ENCODE data around the gene TMEM60. TPM values are rescaled to one million over a fixed set of nuclear protein-coding genes. Genes with fewer than 3 reads are reported as not detected.

The TMEM60 gene
- total RNA-seq, 6 donors from 2014 or later = 8.7 to 19.7 (median 19.1) TPM; not detected in 1

- DNase-seq (no peak), ATAC-seq (ENCODE audit: low FRiP score in 2 of 2) (no peak)
- peak overlapping the region in 1 of 4 donors; percentile 39 for H3K27ac ChIP-seq
- H3K27me3 ChIP-seq = no peaks in the 10 kb centered on the region
- 61 to 68% methylated on average over 3 of the region's 3 CpGs for WGBS, 2 donors
- no peaks in the 10 kb centered on the region for H3K9me3 ChIP-seq
- no peak overlapping the region for H3K4me3 ChIP-seq
- H3K4me1 ChIP-seq = peaks cover 0 to 25% (median 7%) of the 10 kb centered on the region in 4 donors
- peaks cover 0 to 20% (median 2%) of the 10 kb centered on the region in 4 donors for H3K36me3 ChIP-seq
- no peak for TF ChIP-seq CTCF (IDR thresholded peaks at IDR 0.05)
- no peak for TF ChIP-seq POLR2A (IDR thresholded peaks at IDR 0.05)
- TF ChIP-seq POLR2AphosphoS5 (IDR thresholded peaks at IDR 0.05) = no peak
- TF ChIP-seq EP300 (IDR thresholded peaks at IDR 0.05) = no peak
Observed at GRCh38 chr7:77765481-77765880, 32.8 kb downstream of the TMEM60 start.

- H3K9me3 ChIP-seq = no peaks in the 10 kb centered on the region
- no peaks in the 10 kb centered on the region for H3K27me3 ChIP-seq
- no peak overlapping the region for H3K4me3 ChIP-seq
- no peak overlapping the region for H3K27ac ChIP-seq
- TF ChIP-seq POLR2AphosphoS5 (IDR thresholded peaks at IDR 0.05) = no peak
- TF ChIP-seq CTCF (IDR thresholded peaks at IDR 0.05) = no peak
- no peak for TF ChIP-seq POLR2A (IDR thresholded peaks at IDR 0.05)
- no peak for TF ChIP-seq EP300 (IDR thresholded peaks at IDR 0.05)
- no peak for ATAC-seq (ENCODE audit: low FRiP score in 2 of 2)
- 86 to 89% methylated on average over 10 of the region's 10 CpGs for WGBS, 2 donors
- peaks cover 0 to 1% (median under 1%) of the 10 kb centered on the region in 4 donors for H3K36me3 ChIP-seq
- peaks cover 12 to 42% (median 13%) of the 10 kb centered on the region in 4 donors for H3K4me1 ChIP-seq
- DNase-seq = no peak
Observed at GRCh38 chr7:77760809-77761453, 37.3 kb downstream of the TMEM60 start.

DNA sequence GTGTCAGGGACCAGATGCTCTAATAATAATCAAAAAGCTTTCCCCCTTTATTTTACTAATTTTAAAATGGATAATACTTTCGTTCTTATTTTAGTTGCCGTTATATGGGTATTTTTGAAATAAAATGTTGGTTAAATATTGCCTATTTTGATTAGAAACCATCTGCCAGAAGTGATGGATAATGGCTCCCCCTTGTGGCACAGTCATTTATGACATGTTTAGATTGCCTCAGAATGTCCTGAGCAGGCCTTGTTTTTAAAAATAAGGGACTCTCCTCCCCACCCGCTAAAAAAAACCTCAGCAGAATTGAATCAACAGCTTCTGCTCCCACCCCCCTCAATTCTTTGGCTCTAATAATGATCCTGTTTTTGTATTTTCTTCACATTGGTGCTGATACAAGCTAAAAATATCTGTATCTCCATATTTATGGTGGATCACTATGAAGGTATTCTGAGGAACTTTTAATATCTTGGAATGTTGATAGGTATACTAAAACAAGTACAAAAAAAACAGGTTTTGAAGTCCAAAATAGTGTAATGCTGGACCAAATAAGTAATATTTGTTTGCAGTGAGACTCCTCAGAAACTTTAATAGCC lies 38.8 kb downstream of the TMEM60 start:
- peak in 1 of 2 donors; percentile 64 for DNase-seq
- peak overlapping the region in 2 of 4 donors; percentile 29 to 57 for H3K27ac ChIP-seq
- WGBS, 2 donors = 1 to 2% methylated on average over 3 of the region's 3 CpGs

DNA sequence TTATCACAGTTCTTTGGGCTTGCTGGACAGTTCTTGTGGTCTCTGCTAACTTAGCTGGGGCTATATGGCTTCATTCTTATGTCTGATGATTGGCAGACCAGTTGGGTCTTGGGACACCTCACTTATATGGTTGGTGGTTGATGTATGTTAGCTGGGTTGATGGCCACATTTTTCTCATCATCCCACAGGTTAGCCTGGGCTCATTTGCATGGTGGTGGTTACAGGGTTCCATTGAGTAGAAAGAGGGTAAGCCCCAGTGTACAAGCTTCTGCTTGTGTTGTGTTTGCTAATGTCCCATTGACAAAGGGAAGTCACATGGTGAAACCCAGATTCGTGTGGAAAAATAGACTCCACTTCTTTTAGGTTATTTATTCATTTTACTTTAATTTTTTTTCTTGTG lies 40.6 kb downstream of the TMEM60 start:
- Histone ChIP-seq H3K36me3 (no peaks in the 10 kb centered on the region), H3K27me3 (no peaks in the 10 kb centered on the region), H3K27ac (no peak overlapping the region), H3K9me3 (no peaks in the 10 kb centered on the region), H3K4me3 (no peak overlapping the region), H3K4me1 (peaks cover 16 to 34% (median 16%) of the 10 kb centered on the region in 4 donors)
- WGBS, 2 donors = 13 to 15% methylated on average over 1 of the region's 1 CpG
- ATAC-seq (ENCODE audit: low FRiP score in 2 of 2) = no peak
- TF ChIP-seq CTCF (IDR thresholded peaks at IDR 0.05) = no peak
- no peak for TF ChIP-seq POLR2A (IDR thresholded peaks at IDR 0.05)
- TF ChIP-seq POLR2AphosphoS5 (IDR thresholded peaks at IDR 0.05) = no peak
- no peak for TF ChIP-seq EP300 (IDR thresholded peaks at IDR 0.05)
- DNase-seq = no peak

More for the DNA sequence above, 38.8 kb downstream of the TMEM60 start:
- Histone ChIP-seq H3K27me3 (no peaks in the 10 kb centered on the region), H3K4me3 (no peak overlapping the region), H3K9me3 (no peaks in the 10 kb centered on the region), H3K4me1 (peaks cover 9 to 38% (median 12%) of the 10 kb centered on the region in 4 donors), H3K36me3 (no peaks in the 10 kb centered on the region)
- peak in 1 of 2 donors; percentile 89 for ATAC-seq (ENCODE audit: low FRiP score in 2 of 2)
- no peak for TF ChIP-seq POLR2A (IDR thresholded peaks at IDR 0.05)
- TF ChIP-seq CTCF (IDR thresholded peaks at IDR 0.05) = peak; percentile 71 to 82 (median 79)
- no peak for TF ChIP-seq EP300 (IDR thresholded peaks at IDR 0.05)
- TF ChIP-seq POLR2AphosphoS5 (IDR thresholded peaks at IDR 0.05) = no peak
